T-cell (primary cell): ENCODE measurements around the gene SMC1A. TPM values are rescaled to one million over a fixed set of nuclear protein-coding genes. Genes with fewer than 3 reads are reported as not detected.

Experiments
- ATAC-seq, 4 experiments: fragments of 200-7000 bp in 3 of 4; fragments of 150-1000 bp in 1 of 4; cut with Tn5 transposase; replicated peaks in 1 of 4; 1 replicate in 3 of 4; 2 replicates in 1 of 4; pipeline ENCODE4 v1.10.0; 2021; ENCODE audit warnings: moderate library complexity in 3 of 4, mild to moderate bottlenecking in 2 of 4, moderate number of reproducible peaks in 1 of 4
- CTCF ChIA-PET, 2 donors: fragments of 300-600 bp; sonication (Branson Sonifier 250); formaldehyde crosslinking; loops; one replicate each; lab custom pipeline; 2022; ENCODE audit warnings: antibody characterized with exemption in 2 of 2; lab: Charles Lee
- POLR2A ChIA-PET, 2 donors: fragments of 300-600 bp; sonication (Branson Sonifier 250); formaldehyde crosslinking; loops; one replicate each; lab custom pipeline; 2022; ENCODE audit warnings: antibody characterized with exemption in 2 of 2; lab: Charles Lee
- DNase-seq, 35 experiments: peaks; one replicate each; pipeline versions ENCODE4 v3.0.0 to v3.0.0-alpha.2; 2013 to 2023
- H3K27ac ChIP-seq: one replicate; pipeline ENCODE4 v1.5.1; 2013; ENCODE audit warnings: low read length
- H3K27me3 ChIP-seq, 2 experiments: replicated peaks in 1 of 2; 1 replicate in 1 of 2; 2 replicates in 1 of 2; pipeline versions ENCODE4 v1.6.1 to v1.7.0; 2013; ENCODE audit warnings: low read length in 1 of 2, mixed read lengths in 1 of 2; ENCODE audit not compliant: control insufficient read depth in 2 of 2, insufficient read depth in 2 of 2; ENCODE audit errors: extremely low read depth in 1 of 2
- H3K36me3 ChIP-seq, 2 donors: 1 replicate in 1 of 2; 2 replicates in 1 of 2; pipeline versions ENCODE4 v1.6.1 to v1.7.0; 2013; ENCODE audit warnings: low read length in 1 of 2; ENCODE audit not compliant: control insufficient read depth in 2 of 2, insufficient read depth in 1 of 2; ENCODE audit errors: extremely low read depth in 1 of 2
- H3K4me1 ChIP-seq, 2 experiments: 1 replicate in 1 of 2; 2 replicates in 1 of 2; pipeline versions ENCODE4 v1.6.1 to v1.7.0; 2013; ENCODE audit warnings: low read length in 2 of 2, mixed read lengths in 1 of 2; ENCODE audit not compliant: insufficient read depth in 2 of 2, control insufficient read depth in 1 of 2; ENCODE audit errors: extremely low read depth in 1 of 2
- H3K4me3 ChIP-seq, 2 donors: 1 replicate in 1 of 2; 2 replicates in 1 of 2; pipeline versions ENCODE4 v1.5.1 to v1.7.0; 2013; ENCODE audit warnings: mild to moderate bottlenecking in 2 of 2, low read length in 1 of 2, moderate library complexity in 1 of 2; ENCODE audit not compliant: control insufficient read depth in 1 of 2; ENCODE audit errors: extremely low read depth in 1 of 2
- H3K9me3 ChIP-seq: 2 replicates; pipeline ENCODE4 v1.7.0; 2013
- H3K27ac Mint-ChIP-seq, 2 donors: one replicate each; pipeline ENCODE4 v1.8.0; 2020 to 2021; ENCODE audit warnings: mild to moderate bottlenecking in 2 of 2, mixed read lengths in 2 of 2
- H3K27me3 Mint-ChIP-seq, 2 donors: one replicate each; pipeline ENCODE4 v1.8.0; 2021 to 2022; ENCODE audit warnings: mixed read lengths in 2 of 2
- H3K36me3 Mint-ChIP-seq: one replicate; pipeline ENCODE4 v1.8.0; 2021; ENCODE audit warnings: mixed read lengths
- H3K4me1 Mint-ChIP-seq, 3 donors: one replicate each; pipeline ENCODE4 v1.8.0; 2020 to 2022; ENCODE audit warnings: mixed read lengths in 3 of 3, mild to moderate bottlenecking in 1 of 3
- H3K4me3 Mint-ChIP-seq, 3 donors: one replicate each; pipeline ENCODE4 v1.8.0; 2020 to 2022; ENCODE audit warnings: mild to moderate bottlenecking in 3 of 3, mixed read lengths in 3 of 3, moderate library complexity in 3 of 3
- H3K9me3 Mint-ChIP-seq, 3 donors: one replicate each; pipeline ENCODE4 v1.8.0; 2020 to 2022; ENCODE audit warnings: mixed read lengths in 3 of 3
- WGBS: methylation state at CpG from one replicate; pipeline ENCODE4 v1.1.5; 2013; ENCODE audit warnings: missing lambda C conversion rate; ENCODE audit not compliant: insufficient coverage; 5-methylcytosine and 5-hydroxymethylcytosine counted together
- total RNA-seq, 35 experiments: library from RNA in 6 of 35; stranded (reverse) in 6 of 35; fragments of 120-200 nt in 1 of 35; gene quantifications; one replicate each; pipeline versions ENCODE4 v1.2.1 to v1.2.4 and lab custom pipeline; 2013 to 2026

The SMC1A gene
- total RNA-seq, 5 donors from 2014 or later (not counting 1 experiment from before 2014, with no cell fraction given), result 46.8 to 73.0 (median 66.0) TPM

DNA sequence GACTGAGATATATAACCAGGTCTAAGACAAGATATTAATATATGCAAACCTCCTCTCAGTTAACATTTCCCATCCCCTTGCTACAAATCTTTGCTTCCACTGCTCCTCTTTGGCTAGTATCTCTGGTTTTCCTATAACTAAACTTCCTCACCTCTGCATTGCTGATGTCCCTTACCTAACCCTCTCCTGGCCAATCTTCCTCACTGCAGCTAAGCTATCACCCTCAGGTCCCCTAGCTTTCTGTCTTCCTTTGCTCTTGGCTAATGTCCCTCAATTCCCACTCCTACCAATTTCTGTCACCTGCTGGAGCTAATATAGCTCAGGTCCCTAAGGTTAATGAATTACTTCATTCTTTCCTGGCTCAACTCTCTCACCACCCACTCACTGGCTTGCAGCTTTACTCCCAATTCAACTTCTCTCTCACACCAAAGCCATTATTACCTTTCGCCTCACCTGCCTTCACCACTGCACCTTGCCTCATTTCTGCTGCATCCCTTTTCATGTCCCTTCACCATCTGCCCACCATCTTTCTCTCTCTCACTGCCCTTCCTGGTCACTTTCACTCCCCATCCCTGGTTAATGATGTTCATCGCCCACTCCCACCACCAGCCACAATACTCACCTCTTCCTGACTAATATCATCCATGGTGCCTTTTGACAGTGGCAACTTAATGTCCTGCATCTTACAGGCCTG lies 26.7 kb downstream of the SMC1A start:
- Histone ChIP-seq H3K27ac (no peak overlapping the region), H3K27me3 (no peaks in the 10 kb centered on the region), H3K36me3 (peaks cover 7 to 35% of the 10 kb centered on the region in 2 donors), H3K9me3 (no peaks in the 10 kb centered on the region), H3K4me1 (no peaks in the 10 kb centered on the region), H3K4me3 (no peak overlapping the region)
- POLR2A ChIA-PET, result interaction anchor here in 1 of 2 donors (0.6 kb wide), 1 partner anchor 9 kb away, joined by 3 read pairs; no protein-coding TSS in a partner anchor
- no peak overlapping the region for H3K27ac Mint-ChIP-seq
- H3K4me3 Mint-ChIP-seq, result no peak overlapping the region
- H3K4me1 Mint-ChIP-seq, result no peaks in the 10 kb centered on the region
- ATAC-seq (no peak), DNase-seq (no peak)
- no peaks in the 10 kb centered on the region for H3K9me3 Mint-ChIP-seq
- 100% methylated on average over 2 of the region's 2 CpGs for WGBS
- CTCF ChIA-PET, result no interaction called here
- H3K36me3 Mint-ChIP-seq, result peaks cover 31% of the 10 kb centered on the region
- H3K27me3 Mint-ChIP-seq, result no peaks in the 10 kb centered on the region

GRCh38 chrX:53383376-53384076 lies 38.9 kb downstream of the SMC1A start:
- ChIA-PET POLR2A (no interaction called here), CTCF (no interaction called here)
- no peak for DNase-seq
- Mint-ChIP-seq H3K9me3 (no peaks in the 10 kb centered on the region), H3K27ac (no peak overlapping the region), H3K36me3 (peaks cover 28% of the 10 kb centered on the region), H3K4me1 (peaks cover 0 to 5% (median 0%) of the 10 kb centered on the region in 3 donors), H3K27me3 (no peaks in the 10 kb centered on the region), H3K4me3 (no peak overlapping the region)
- Histone ChIP-seq H3K9me3 (no peaks in the 10 kb centered on the region), H3K4me1 (no peaks in the 10 kb centered on the region), H3K4me3 (no peak overlapping the region), H3K27ac (no peak overlapping the region), H3K36me3 (peaks cover 30 to 55% of the 10 kb centered on the region in 2 donors), H3K27me3 (no peaks in the 10 kb centered on the region)
- ATAC-seq, result no peak
- 90% methylated on average over 2 of the region's 4 CpGs for WGBS

GRCh38 chrX:53379747-53380146 lies 42.7 kb downstream of the SMC1A start:
- Mint-ChIP-seq H3K27ac (no peak overlapping the region), H3K4me3 (no peak overlapping the region), H3K9me3 (no peaks in the 10 kb centered on the region), H3K4me1 (peaks cover 0 to 5% (median 0%) of the 10 kb centered on the region in 3 donors), H3K27me3 (no peaks in the 10 kb centered on the region), H3K36me3 (peaks cover 32% of the 10 kb centered on the region)
- Histone ChIP-seq H3K4me3 (no peak overlapping the region), H3K27ac (no peak overlapping the region), H3K27me3 (no peaks in the 10 kb centered on the region), H3K4me1 (no peaks in the 10 kb centered on the region), H3K36me3 (peaks cover 31 to 50% of the 10 kb centered on the region in 2 donors), H3K9me3 (no peaks in the 10 kb centered on the region)
- POLR2A ChIA-PET, result no interaction called here
- DNase-seq (no peak), ATAC-seq (no peak)
- CTCF ChIA-PET, result no interaction called here
- WGBS, result no CpG with 5 or more reads among the region's 4 CpGs

DNA sequence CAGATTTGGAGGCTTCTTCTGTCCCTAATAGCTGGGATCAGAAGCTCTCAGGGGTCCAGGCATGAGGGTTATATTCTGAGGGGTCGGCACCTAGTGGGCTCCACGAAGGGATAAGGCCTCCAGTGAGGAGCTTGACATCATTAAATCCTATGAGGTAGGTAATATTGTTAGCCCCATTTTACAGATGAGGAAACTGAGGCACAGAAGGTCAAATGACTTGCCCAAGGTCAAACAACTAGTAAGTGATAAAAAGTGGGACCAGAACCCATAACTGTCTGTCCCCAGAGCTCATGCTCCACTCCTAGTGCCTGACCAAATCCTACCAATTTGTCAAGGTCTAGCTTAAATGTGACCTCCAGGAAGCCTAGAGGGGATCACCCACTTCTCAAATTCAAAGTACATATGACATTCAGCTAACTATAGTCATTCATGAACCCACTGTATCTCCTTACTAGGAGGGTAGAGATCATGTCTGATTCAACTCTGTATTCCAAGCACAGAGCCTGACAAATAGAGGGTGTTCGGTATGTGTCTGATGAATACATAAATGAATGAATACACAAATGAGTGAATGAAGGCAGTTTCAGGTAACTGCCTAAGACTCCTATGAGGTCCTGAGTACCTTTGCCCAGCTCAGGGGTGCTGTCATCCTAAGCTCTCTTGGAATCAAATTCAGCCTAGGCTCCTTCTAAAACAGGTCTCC lies 43.3 kb downstream of the SMC1A start:
- no peaks in the 10 kb centered on the region for H3K9me3 Mint-ChIP-seq
- H3K9me3 ChIP-seq, result no peaks in the 10 kb centered on the region
- DNase-seq (no peak), ATAC-seq (no peak)
- H3K4me1 Mint-ChIP-seq, result peaks cover 0 to 5% (median 0%) of the 10 kb centered on the region in 3 donors
- no peak overlapping the region for H3K27ac Mint-ChIP-seq
- no peaks in the 10 kb centered on the region for H3K27me3 Mint-ChIP-seq
- H3K4me1 ChIP-seq, result no peaks in the 10 kb centered on the region
- no peaks in the 10 kb centered on the region for H3K27me3 ChIP-seq
- ChIA-PET CTCF (interaction anchor here in 1 of 2 donors (0.5 kb wide), 1 partner anchor 40 kb away, joined by 3 read pairs; no protein-coding TSS in a partner anchor), POLR2A (no interaction called here)
- 100% methylated on average over 2 of the region's 3 CpGs for WGBS
- peaks cover 27 to 45% of the 10 kb centered on the region in 2 donors for H3K36me3 ChIP-seq
- no peak overlapping the region for H3K27ac ChIP-seq
- H3K4me3 ChIP-seq, result no peak overlapping the region
- peaks cover 35% of the 10 kb centered on the region for H3K36me3 Mint-ChIP-seq
- H3K4me3 Mint-ChIP-seq, result no peak overlapping the region

- Histone ChIP-seq H3K27me3 (no peaks in the 10 kb centered on the region), H3K9me3 (no peaks in the 10 kb centered on the region), H3K4me1 (no peaks in the 10 kb centered on the region), H3K4me3 (no peak overlapping the region), H3K36me3 (peaks cover 21 to 31% of the 10 kb centered on the region in 2 donors), H3K27ac (no peak overlapping the region)
- no CpG with 5 or more reads among the region's 2 CpGs for WGBS
- Mint-ChIP-seq H3K4me3 (no peak overlapping the region), H3K4me1 (peaks cover 0 to 5% (median 0%) of the 10 kb centered on the region in 3 donors), H3K36me3 (peaks cover 28% of the 10 kb centered on the region), H3K27ac (no peak overlapping the region), H3K27me3 (no peaks in the 10 kb centered on the region), H3K9me3 (no peaks in the 10 kb centered on the region)
- POLR2A ChIA-PET, result interaction anchor here in 1 of 2 donors (0.6 kb wide), 1 partner anchor 8 kb away, joined by 3 read pairs; no protein-coding TSS in a partner anchor
- ATAC-seq (no peak), DNase-seq (no peak)
- CTCF ChIA-PET, result no interaction called here
Measured at GRCh38 chrX:53377464-53377863, 45.0 kb downstream of the SMC1A start.

DNA sequence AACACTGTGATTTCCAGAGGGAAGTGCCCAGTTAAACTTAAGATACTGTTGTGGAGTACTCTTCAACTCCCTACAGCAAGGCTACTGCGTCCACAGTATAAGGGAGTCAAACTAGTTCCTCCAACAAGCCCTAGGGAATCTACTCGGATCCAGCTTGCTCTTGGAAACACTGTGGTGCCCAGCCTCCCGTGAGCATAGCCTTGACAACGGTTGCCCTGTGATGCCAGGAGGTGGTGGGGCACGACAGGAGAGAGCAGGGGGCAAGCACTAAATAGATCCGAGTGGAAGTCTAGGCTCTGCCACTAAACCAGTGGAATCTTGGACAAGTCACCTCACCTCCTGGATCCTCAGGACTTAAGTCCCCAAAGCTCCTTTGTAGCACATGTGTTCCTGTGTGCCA lies 45.6 kb downstream of the SMC1A start:
- DNase-seq (no peak), ATAC-seq (no peak)
- Mint-ChIP-seq H3K27ac (no peak overlapping the region), H3K4me3 (no peak overlapping the region), H3K4me1 (peaks cover 0 to 5% (median 0%) of the 10 kb centered on the region in 3 donors), H3K27me3 (no peaks in the 10 kb centered on the region), H3K9me3 (no peaks in the 10 kb centered on the region), H3K36me3 (peaks cover 28% of the 10 kb centered on the region)
- ChIA-PET CTCF (no interaction called here), POLR2A (interaction anchor here in 1 of 2 donors (0.5 kb wide), 1 partner anchor 39 kb away, joined by 3 read pairs; no protein-coding TSS in a partner anchor)
- H3K27me3 ChIP-seq, result no peaks in the 10 kb centered on the region
- H3K36me3 ChIP-seq, result peaks cover 16 to 25% of the 10 kb centered on the region in 2 donors
- no peak overlapping the region for H3K27ac ChIP-seq
- no peaks in the 10 kb centered on the region for H3K9me3 ChIP-seq
- no peaks in the 10 kb centered on the region for H3K4me1 ChIP-seq
- H3K4me3 ChIP-seq, result no peak overlapping the region
- no CpG with 5 or more reads among the region's 6 CpGs for WGBS
